Right ventricle myocardium superior (tissue), 1 donor: ENCODE data around the gene DUS1L. TPM values are rescaled to one million over a fixed set of nuclear protein-coding genes. Genes with fewer than 3 reads are reported as not detected.

ENCODE experiments used
- ATAC-seq: fragments of 200-7000 bp; cut with Tn5 transposase; one replicate; pipeline ENCODE4 v1.9.1; 2020; ENCODE audit warnings: mild to moderate bottlenecking; ENCODE audit not compliant: poor library complexity
- DNase-seq: peaks from one replicate; pipeline ENCODE4 v3.0.0-alpha.2; 2020
- intact Hi-C: fragments of 100-400 bp; cut with DNase I; formaldehyde crosslinking; loops from one replicate; pipeline ENCODE4 v1.11.2; 2022
- total RNA-seq: library from RNA; stranded (reverse); fragmentation: NEBNext Ultra II Directional; extraction: Animal tissue kit (Norgen Biotek cat#: 25700); gene quantifications from one replicate; pipeline ENCODE4 v1.2.1, GENCODE V29; 2021
- donor health status: DM: no; HTN: yes; CAD: no; lungs with severe emphysema.

DUS1L gene
- total RNA-seq, 1 donor from 2014 or later, result 57.9 TPM

GRCh38 chr17:82101767-82102679 is 36.4 kb upstream of the DUS1L start:
- DNase-seq (peak; percentile 47), ATAC-seq (no peak)

GRCh38 chr17:82101301-82101715 is 35.7 kb upstream of the DUS1L start:
- DNase-seq (peak; percentile 46), ATAC-seq (no peak)
- intact Hi-C loops, result no loop called here

More at GRCh38 chr17:82101767-82102679, 36.4 kb upstream of the DUS1L start:
- intact Hi-C loops, result no loop called here

GRCh38 chr17:82100502-82101298 is 35.1 kb upstream of the DUS1L start:
- DNase-seq (peak; percentile 39), ATAC-seq (no peak)
- intact Hi-C loops, result no loop called here

GRCh38 chr17:82098939-82099763 is 33.5 kb upstream of the DUS1L start:
- ATAC-seq, result peak; percentile 4
- DNase-seq, result no peak
- intact Hi-C loops, result loop anchor here (5.0 kb wide), 1 partner anchor 62 kb away; the partner anchor contains the start of gene DCXR

- ATAC-seq (peak; percentile 90), DNase-seq (peak; percentile 96)
- intact Hi-C loops, result loop anchor here (5.0 kb wide), 1 partner anchor 61 kb away; the partner anchor contains the start of gene DCXR
These were observed 32.8 kb upstream of the DUS1L start, which contains the start of gene FASN for GRCh38 chr17:82098169-82098938. FASN (minus strand) TSS chr17:82098236; CDS start chr17:82096445, 1,791 bp downstream.

GRCh38 chr17:82097919-82098168 is 32.2 kb upstream of the DUS1L start:
- no peak for DNase-seq
- intact Hi-C loops, result loop anchor here (5.0 kb wide), 1 partner anchor 61 kb away; the partner anchor contains the start of gene DCXR
- no peak for ATAC-seq

- intact Hi-C loops, result loop anchor here (5.0 kb wide), 1 partner anchor 60 kb away; the partner anchor contains the start of gene DCXR
- no peak for ATAC-seq
- peak; percentile 59 for DNase-seq
These were observed 31.7 kb upstream of the DUS1L start for GRCh38 chr17:82097184-82097918.

GRCh38 chr17:82096709-82097183 is 31.1 kb upstream of the DUS1L start:
- no peak for DNase-seq
- intact Hi-C loops, result loop anchor here (5.0 kb wide), 1 partner anchor 59 kb away; the partner anchor contains the start of gene DCXR
- ATAC-seq, result no peak

- intact Hi-C loops, result loop anchor here (5.0 kb wide), 1 partner anchor 59 kb away; the partner anchor contains the start of gene DCXR
- DNase-seq (peak; percentile 36), ATAC-seq (no peak)
These were observed 30.4 kb upstream of the DUS1L start for GRCh38 chr17:82095777-82096708.

GRCh38 chr17:82094931-82095776 is 29.6 kb upstream of the DUS1L start:
- no peak for ATAC-seq
- peak; percentile 36 for DNase-seq
- intact Hi-C loops, result loop anchor here (5.0 kb wide), 1 partner anchor 58 kb away; the partner anchor contains the start of gene DCXR

- ATAC-seq, result no peak
- peak; percentile 32 for DNase-seq
- intact Hi-C loops, result no loop called here
These were observed 27.6 kb upstream of the DUS1L start for GRCh38 chr17:82092995-82093751.

- ATAC-seq (no peak), DNase-seq (peak; percentile 35)
- intact Hi-C loops, result no loop called here
These were observed 27.0 kb upstream of the DUS1L start for GRCh38 chr17:82092628-82092994.

GRCh38 chr17:82092094-82092586 is 26.5 kb upstream of the DUS1L start:
- no peak for ATAC-seq
- peak; percentile 32 for DNase-seq
- intact Hi-C loops, result no loop called here
